Measurements from ENCODE around the gene SLC7A9. TPM values are rescaled to one million over a fixed set of nuclear protein-coding genes. Genes with fewer than 3 reads are reported as not detected.
"Not testable (repeated sequence)": the region's sequence is repeated elsewhere in the genome, so short reads cannot be mapped to it uniquely, and the experiment has no call there.

The SLC7A9 gene
- total RNA-seq, 1 donor from 2014 or later: not detected

DNA sequence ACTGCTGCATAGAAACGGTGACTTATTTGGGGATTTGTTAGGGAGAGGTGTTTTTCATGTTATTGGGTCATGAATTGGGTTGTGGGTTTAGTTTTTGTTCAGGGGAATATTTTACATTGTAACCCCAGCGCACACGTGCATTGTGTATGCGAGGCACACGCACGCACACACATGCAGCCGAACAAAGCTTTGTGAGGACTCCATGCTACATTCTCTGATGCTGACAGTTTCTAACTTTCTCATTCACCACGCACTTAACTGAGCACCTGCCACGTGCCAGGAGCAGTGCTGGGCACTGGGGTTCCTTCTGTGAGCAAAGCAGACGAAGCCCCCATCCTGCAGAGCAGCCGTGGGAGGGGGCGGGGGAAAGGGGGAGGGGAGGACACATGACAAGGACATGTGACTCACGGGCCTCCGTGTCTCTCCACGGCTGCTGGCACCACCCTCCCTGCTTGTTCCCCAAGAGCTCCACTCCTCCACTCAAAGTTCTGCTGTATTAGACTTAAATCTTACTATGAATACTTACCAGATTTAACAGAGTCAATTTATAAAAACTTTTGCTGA is 55.6 kb downstream of the SLC7A9 start:
- DNase-seq (ENCODE audit: low spot score): no peak
- intact Hi-C loops (cut with DNase I): no loop called here

DNA sequence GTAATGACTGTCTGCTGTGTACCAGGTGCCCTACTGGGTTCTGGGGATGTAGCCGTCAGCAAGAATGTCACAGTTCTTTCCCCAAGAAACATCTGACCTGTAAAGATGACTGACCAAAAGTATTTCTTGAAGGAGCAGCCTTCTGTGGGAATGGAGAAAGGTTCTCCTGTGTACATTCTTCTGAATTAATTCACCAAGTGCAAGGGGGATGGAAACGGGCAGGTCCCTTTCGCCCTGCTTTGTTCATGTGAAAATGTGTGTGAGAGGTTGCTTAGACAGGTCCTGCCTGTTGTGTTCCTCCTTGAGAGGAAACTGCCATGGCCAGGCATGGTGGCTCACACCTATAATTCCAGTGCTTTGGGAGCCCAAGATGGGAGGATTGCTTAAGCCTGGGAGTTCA is 57.0 kb downstream of the SLC7A9 start:
- DNase-seq (ENCODE audit: low spot score): no peak
- intact Hi-C loops (cut with DNase I): no loop called here

DNA sequence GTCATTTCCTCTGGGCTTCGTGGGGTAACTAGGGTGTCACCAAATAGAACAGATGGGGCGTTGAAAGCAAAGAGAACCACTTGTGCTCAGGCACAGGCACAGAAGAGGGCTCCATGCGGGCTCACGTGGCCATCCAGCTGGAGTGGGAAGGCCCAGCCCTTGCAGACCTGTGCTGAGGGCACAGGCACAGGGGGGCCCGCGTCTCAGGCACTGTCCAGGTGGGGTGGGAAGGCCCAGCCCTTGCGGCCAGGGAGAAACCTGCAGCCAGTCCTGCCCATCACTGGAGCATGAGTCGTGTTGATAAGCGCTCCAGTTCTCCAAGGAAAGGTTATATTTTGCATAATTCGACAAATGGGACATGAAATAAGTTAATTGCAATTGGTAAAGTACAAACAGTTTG is 57.5 kb downstream of the SLC7A9 start:
- intact Hi-C loops (cut with DNase I): no loop called here
- DNase-seq (ENCODE audit: low spot score): no peak

- DNase-seq (ENCODE audit: low spot score): no peak
- intact Hi-C loops (cut with DNase I): no loop called here
These were observed 58.4 kb downstream of the SLC7A9 start for GRCh38 chr19:32811151-32811550.

DNA sequence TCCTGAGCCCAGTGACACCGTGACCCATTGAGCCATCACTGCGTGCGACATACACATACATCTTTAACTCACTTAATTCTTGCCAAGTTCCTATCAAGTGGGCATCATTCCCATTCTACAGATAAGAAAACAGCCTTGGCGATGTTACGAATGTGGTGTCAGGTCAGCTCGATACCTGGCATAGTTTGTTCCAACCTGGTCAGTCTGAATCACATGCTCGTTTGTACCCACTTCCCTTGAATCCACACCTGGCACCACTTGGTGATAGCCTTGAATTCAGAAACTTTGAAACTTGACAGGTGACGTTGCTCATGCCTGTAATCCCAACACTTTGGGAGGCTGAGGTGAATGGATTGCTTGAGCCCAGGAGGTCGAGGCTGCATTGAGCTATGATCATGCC is 59.1 kb downstream of the SLC7A9 start:
- intact Hi-C loops (cut with DNase I): no loop called here

DNA sequence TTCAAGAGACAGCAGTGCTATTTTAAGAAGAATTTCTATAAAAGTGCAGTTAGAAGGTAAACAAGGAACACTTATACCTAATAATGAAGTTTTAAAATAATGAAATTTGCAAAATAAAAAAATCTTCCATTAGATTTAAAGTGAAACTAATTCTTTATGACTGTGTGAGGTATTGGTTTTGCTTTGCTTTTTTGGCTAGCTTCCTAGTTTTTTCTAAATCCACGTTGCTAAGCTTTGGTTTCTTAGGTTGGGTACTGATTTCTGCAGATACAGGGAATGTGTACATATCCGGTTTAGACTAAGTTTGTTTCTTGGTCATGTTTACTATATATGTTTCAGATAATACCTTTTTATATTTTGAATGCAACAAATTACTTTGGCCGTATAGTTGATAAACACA is 59.8 kb downstream of the SLC7A9 start:
- intact Hi-C loops (cut with DNase I): no loop called here
- no peak for DNase-seq (ENCODE audit: low spot score)

More for the DNA sequence above, 59.1 kb downstream of the SLC7A9 start:
- DNase-seq (ENCODE audit: low spot score): no peak

GRCh38 chr19:32809254-32809653 is 60.3 kb downstream of the SLC7A9 start:
- intact Hi-C loops (cut with DNase I): no loop called here
- DNase-seq (ENCODE audit: low spot score): no peak

- DNase-seq (ENCODE audit: low spot score): no peak
- intact Hi-C loops (cut with DNase I): no loop called here
These were observed 61.3 kb downstream of the SLC7A9 start for GRCh38 chr19:32808236-32808635.

GRCh38 chr19:32802840-32803239 is 66.7 kb downstream of the SLC7A9 start:
- intact Hi-C loops (cut with DNase I): no loop called here
- DNase-seq (ENCODE audit: low spot score): no peak

GRCh38 chr19:32800754-32801153 is 68.8 kb downstream of the SLC7A9 start:
- intact Hi-C loops (cut with DNase I): no loop called here
- DNase-seq (ENCODE audit: low spot score): no peak

DNA sequence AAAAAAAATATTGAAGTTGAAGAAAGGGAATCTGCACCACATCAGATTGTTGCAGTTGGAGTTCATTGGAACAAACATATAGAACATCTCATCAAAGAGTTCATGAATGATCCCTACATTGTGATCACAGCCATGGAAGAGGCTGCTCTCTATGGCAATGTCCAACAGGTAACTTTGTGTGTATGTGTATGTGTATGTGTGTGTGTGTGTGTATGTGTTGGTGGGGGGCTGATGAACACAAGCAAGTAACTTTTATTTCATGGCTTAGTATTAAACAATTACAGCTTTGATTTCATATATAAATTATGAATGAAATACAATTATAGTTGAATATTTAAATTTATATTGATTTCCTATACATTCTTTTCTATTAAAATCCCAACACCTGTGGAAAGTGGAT is 69.4 kb downstream of the SLC7A9 start:
- intact Hi-C loops (cut with DNase I): no loop called here
- no peak for DNase-seq (ENCODE audit: low spot score)

GRCh38 chr19:32798201-32798600 is 71.4 kb downstream of the SLC7A9 start:
- DNase-seq (ENCODE audit: low spot score): no peak
- intact Hi-C loops (cut with DNase I): no loop called here

DNA sequence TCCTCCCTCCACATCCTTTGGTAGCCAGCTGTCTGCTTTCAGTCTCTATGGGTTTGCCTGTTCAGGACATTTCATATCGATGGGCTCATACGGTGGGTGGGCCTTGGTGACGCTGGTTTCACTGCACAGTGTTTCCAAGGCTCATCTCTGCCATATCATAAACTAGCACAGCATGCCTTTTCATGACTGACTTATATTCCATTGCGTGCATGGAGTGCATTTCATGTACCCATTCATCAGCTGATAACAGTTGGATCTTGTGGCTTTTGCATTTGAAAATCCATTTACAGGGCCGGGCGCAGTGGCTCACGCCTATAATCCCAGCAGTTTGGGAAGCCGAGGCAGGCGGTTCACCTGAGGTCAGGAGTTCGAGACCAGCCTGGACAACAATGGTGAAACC is 80.1 kb downstream of the SLC7A9 start:
- intact Hi-C loops (cut with DNase I): no loop called here

DNA sequence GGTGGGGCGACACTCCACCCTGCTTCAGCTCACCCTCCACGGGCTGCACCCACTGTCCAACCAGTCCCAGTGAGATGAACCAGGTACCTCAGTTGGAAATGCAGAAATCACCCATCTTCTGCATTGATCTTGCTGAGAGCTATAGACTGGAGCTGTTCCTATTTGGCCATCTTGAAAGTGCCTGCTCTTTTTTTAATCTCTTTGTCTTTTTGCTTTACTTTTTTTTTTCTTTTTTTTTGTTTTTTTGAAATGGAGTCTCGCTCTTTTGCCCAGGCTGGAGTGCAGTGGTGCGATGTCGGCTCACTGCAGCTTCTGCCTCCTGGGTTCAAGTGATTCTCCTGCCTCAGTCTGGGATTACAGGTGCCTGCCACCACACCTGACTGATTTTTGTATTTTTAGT is 81.7 kb downstream of the SLC7A9 start:
- intact Hi-C loops (cut with DNase I); DNase-seq (ENCODE audit: low spot score): not testable (repeated sequence)

More for the DNA sequence above, 80.1 kb downstream of the SLC7A9 start:
- no peak for DNase-seq (ENCODE audit: low spot score)

DNA sequence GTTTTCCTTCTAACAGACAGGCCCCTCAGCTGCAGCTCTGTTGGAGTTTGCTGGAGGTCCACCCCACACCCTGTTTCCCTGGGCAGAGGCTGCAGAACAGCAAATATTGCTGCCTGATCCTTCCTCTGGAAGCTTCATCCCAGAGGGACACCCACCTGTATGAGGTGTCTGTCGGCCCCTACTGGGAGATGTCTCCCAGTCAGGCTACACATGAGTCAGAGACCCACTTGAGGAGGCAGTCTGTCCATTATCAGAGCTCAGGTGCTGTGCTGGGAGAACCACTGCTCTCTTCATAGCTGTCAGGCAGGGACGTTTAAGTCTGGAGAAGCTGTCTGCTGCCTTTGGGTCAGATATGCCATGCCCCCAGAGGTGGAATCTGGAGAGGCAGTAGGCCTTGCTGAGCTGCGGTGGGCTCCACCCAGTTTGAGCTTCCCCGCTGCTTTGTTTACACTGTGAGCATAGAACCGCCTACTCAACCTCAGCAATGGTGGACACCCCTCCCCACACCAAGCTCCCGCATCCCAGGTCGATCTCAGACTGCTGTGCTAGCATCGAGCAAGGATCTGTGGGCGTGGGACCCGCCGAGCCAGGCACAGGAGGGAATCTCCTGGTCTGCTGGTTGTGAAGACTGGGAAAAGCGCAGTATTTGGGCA is 82.3 kb downstream of the SLC7A9 start:
- intact Hi-C loops (cut with DNase I); DNase-seq (ENCODE audit: low spot score): not testable (repeated sequence)

- DNase-seq (ENCODE audit: low spot score); intact Hi-C loops (cut with DNase I): not testable (repeated sequence)
These were observed 87.5 kb downstream of the SLC7A9 start for GRCh38 chr19:32782089-32782488.

DNA sequence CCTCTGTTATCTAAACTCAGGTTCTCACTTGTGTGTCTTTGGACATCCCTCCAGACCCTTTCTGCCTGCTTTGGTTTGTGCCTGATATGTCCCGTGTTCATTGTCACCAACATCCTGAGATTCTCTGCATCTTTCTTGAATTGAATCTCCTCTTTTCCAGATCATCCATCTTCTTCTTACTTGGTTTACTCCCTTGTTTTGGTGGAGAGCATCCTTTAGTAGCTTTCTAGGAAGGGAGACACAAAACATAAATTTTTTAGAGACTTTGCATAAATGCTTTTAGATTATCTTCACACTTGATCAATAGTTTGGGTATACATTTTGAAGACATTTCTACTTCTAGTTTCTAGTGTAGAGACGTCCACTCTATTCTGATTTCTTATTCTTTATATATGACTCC is 88.3 kb downstream of the SLC7A9 start:
- intact Hi-C loops (cut with DNase I): no loop called here
- DNase-seq (ENCODE audit: low spot score): no peak

Other genes starting within 250 kb of the SLC7A9 start
- gene ANKRD27, start 194.6 kb downstream of the SLC7A9 start, total RNA-seq: 24.7 TPM
- 1.5 TPM for gene RGS9BP, start 193.9 kb downstream of the SLC7A9 start, total RNA-seq
- gene NUDT19, start 177.9 kb downstream of the SLC7A9 start, total RNA-seq: 15.3 TPM
- gene TDRD12, start 150.0 kb downstream of the SLC7A9 start, total RNA-seq: 0.16 TPM
- gene CEP89, start 102.2 kb upstream of the SLC7A9 start, total RNA-seq: 9.7 TPM
- 0.32 TPM for gene FAAP24, start 102.5 kb upstream of the SLC7A9 start, total RNA-seq
- gene RHPN2, start 195.1 kb upstream of the SLC7A9 start, total RNA-seq: 0.67 TPM
- 5.2 TPM for gene GPATCH1, start 211.4 kb upstream of the SLC7A9 start, total RNA-seq

Data from cardiac septum (tissue), 1 donor.